Sigmoid colon (tissue), 4 donors: ENCODE results near the gene PHF1.
"Not testable (repeated sequence)": the region's sequence is repeated elsewhere in the genome, so short reads cannot be mapped to it uniquely, and the experiment has no call there.

Experiments used
- EP300 ChIP-seq, 4 donors: sonication (generic); formaldehyde crosslinking; IDR thresholded peaks; one replicate each; pipeline ENCODE4 v1.6.1; 2017; ENCODE audit warnings: antibody characterized with exemption in 4 of 4
- POLR2A ChIP-seq, 2 donors: fragments of 450-650 bp; IDR thresholded peaks; one replicate each; pipeline ENCODE4 v1.6.1; 2016; ENCODE audit warnings: antibody characterized with exemption in 2 of 2, mild to moderate bottlenecking in 2 of 2, moderate library complexity in 2 of 2
- POLR2AphosphoS5 ChIP-seq, 4 donors: sonication (generic); formaldehyde crosslinking; IDR thresholded peaks; one replicate each; pipeline ENCODE4 v1.6.1; 2017; ENCODE audit warnings: antibody characterized with exemption in 4 of 4
- TF ChIP-seq, protein P1 (sequence below), 4 experiments: fragments of 450-650 bp in 3 of 4; fragments of 200-600 bp in 1 of 4; IDR thresholded peaks; one replicate each; pipeline ENCODE4 v1.5.1; 2016 to 2019; ENCODE audit warnings: antibody characterized with exemption in 4 of 4, mild to moderate bottlenecking in 3 of 4, moderate library complexity in 2 of 4

DNA sequence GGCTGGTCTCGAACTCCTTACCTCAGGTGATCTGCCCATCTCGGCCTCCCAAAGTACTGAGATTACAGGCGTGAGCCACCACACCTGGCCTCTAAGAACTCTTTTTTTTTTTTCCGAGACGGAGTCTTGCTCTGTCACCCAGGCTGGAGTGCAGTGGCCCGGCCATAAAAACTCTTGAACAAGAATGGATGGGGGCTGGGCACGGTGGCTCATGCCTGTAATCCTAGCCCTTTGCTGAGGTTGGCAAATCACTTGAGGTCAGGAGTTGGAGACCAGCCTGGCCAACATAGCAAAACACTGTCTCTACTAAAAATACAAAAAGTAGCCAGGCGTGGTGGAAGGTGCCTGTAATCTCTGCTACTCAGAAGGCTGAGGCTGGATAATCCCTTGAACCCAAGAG is 38.9 kb upstream of the PHF1 start:
- not testable (repeated sequence) for TF ChIP-seq POLR2A, POLR2AphosphoS5, EP300 (IDR thresholded peaks at IDR 0.05)
- TF ChIP-seq, protein P1, sequence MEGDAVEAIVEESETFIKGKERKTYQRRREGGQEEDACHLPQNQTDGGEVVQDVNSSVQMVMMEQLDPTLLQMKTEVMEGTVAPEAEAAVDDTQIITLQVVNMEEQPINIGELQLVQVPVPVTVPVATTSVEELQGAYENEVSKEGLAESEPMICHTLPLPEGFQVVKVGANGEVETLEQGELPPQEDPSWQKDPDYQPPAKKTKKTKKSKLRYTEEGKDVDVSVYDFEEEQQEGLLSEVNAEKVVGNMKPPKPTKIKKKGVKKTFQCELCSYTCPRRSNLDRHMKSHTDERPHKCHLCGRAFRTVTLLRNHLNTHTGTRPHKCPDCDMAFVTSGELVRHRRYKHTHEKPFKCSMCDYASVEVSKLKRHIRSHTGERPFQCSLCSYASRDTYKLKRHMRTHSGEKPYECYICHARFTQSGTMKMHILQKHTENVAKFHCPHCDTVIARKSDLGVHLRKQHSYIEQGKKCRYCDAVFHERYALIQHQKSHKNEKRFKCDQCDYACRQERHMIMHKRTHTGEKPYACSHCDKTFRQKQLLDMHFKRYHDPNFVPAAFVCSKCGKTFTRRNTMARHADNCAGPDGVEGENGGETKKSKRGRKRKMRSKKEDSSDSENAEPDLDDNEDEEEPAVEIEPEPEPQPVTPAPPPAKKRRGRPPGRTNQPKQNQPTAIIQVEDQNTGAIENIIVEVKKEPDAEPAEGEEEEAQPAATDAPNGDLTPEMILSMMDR (IDR thresholded peaks at IDR 0.05), result not testable (repeated sequence)
